Measurements from ENCODE around the gene ENG.

The ENG gene

DNA sequence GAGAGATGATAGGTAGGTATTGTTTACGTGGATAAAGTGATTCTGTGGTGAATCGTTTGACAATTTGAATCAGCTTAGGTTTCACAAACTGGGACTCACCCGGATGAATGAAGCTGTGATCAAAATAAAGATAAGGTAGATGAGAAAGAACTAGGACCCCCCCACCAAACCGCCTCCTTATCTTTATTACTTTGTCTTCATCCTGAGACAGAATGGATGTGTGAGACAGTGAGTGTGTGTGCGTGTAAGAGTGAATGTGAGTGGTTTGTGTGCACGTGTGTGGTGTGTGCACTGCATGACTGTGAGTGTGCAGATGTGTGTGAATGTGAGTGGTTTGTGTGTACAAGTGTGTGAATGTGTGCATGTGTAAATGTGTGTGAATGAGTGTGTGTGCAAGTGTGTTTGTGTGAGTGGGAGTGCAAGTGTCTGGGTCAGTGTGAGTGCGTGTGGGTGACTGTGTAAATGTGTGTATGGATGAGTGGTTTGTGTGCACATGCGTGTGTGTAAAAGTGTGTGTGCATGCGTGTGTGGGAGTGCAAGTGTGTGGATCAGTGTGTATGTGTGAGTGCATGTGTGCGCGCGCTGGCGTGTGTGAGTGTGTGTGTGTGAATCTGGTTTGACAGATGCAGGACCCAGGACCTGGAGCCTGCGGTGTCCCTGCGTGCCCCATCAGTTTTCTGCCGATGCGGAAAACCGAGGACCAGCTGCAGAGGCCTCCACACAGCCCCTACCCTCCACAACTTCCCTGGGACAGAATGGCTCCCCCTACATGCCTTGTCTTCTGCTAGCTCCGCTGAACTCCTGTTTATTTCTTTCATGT is 11.4 kb upstream of the ENG start:
- DNase-seq (ENCODE audit: low read depth, low spot score), result no peak

DNA sequence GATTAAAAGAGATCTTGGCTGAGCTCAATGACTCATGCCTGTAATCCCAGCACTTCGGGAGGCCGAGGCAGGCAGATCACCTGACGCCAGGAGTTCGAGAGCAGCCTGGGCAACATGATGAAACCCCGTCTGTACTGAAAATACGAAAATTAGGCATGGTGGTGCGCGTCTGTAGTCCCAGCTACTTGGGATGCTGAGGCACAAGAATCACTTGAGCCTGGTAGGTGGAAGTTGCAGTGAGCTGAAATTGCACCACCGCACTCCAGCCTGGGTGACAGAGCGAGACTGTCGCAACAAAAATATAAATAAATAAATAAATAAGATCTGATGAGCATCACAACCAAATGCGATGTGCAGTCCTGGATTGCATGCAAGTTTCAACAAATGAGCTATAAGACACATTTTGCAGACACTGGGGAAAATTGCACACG is 8.7 kb upstream of the ENG start:
- no peak for DNase-seq (ENCODE audit: low read depth, low spot score)

- no peak for DNase-seq (ENCODE audit: low read depth, low spot score)
Observed at GRCh38 chr9:127862075-127863011, 7.9 kb upstream of the ENG start.

- no peak for DNase-seq (ENCODE audit: low read depth, low spot score)
Observed at GRCh38 chr9:127860779-127861178, 6.3 kb upstream of the ENG start.

GRCh38 chr9:127860260-127860659 is 5.8 kb upstream of the ENG start:
- no peak for DNase-seq (ENCODE audit: low read depth, low spot score)

GRCh38 chr9:127858041-127858512 is 3.6 kb upstream of the ENG start:
- no peak for DNase-seq (ENCODE audit: low read depth, low spot score)

- DNase-seq (ENCODE audit: low read depth, low spot score), result no peak
Observed at GRCh38 chr9:127857278-127857677, 2.8 kb upstream of the ENG start.

- no peak for DNase-seq (ENCODE audit: low read depth, low spot score)
Observed at GRCh38 chr9:127856729-127857116, 2.3 kb upstream of the ENG start.

DNA sequence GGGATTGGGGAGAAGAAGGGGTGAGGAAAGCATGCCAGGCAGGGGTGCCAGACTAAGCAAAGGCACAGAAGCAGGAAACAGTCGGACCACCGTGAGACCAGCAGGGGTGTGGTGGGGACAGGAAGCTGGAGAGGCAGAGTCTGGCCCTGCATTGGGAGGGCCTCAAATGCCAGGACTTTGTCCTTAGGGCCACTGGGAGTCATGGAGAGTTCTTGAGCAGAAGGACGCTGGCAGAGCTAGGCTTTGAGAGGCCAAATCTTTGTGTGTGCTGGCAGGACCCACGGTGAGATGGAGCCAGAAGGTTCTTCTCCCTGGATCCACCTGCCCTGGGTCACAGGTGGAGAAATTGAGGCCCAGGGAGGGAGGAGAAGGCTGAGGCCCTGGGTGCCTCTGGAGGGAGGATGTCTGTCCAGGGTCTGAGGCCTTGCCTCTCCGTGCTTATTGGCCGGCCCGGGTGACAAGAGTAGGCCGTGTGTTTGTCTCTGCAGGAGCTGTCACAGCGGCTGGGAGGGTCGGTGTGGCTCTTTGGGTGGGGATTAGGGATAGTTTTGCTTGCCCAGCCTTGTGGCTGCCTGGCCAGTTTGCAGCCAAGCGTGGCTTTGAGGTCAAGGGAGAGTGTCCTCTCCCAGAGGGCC is 1.8 kb upstream of the ENG start:
- DNase-seq (ENCODE audit: low read depth, low spot score), result no peak

DNA sequence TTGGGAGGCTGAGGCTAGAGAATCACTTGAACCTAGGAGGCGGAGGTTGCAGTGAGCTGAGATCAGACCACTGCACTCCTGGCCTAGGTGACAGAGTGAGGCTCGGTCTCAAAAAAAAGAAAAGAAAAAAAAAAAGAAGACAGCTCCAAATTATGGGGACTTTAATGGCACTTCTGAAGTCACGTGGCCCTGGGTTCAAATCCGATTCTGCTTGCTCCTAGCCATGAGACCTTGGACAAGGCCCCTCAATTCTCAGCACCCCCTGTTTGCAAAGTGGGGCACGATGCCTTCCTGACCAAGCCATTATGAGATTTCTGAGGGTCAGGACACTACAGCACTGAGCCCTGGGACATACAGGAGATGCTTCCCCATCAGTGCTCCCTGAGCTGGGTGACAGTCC is 1.1 kb upstream of the ENG start:
- no peak for DNase-seq (ENCODE audit: low read depth, low spot score)

GRCh38 chr9:127854960-127855359 is 502 bp upstream of the ENG start:
- no peak for DNase-seq (ENCODE audit: low read depth, low spot score)

DNA sequence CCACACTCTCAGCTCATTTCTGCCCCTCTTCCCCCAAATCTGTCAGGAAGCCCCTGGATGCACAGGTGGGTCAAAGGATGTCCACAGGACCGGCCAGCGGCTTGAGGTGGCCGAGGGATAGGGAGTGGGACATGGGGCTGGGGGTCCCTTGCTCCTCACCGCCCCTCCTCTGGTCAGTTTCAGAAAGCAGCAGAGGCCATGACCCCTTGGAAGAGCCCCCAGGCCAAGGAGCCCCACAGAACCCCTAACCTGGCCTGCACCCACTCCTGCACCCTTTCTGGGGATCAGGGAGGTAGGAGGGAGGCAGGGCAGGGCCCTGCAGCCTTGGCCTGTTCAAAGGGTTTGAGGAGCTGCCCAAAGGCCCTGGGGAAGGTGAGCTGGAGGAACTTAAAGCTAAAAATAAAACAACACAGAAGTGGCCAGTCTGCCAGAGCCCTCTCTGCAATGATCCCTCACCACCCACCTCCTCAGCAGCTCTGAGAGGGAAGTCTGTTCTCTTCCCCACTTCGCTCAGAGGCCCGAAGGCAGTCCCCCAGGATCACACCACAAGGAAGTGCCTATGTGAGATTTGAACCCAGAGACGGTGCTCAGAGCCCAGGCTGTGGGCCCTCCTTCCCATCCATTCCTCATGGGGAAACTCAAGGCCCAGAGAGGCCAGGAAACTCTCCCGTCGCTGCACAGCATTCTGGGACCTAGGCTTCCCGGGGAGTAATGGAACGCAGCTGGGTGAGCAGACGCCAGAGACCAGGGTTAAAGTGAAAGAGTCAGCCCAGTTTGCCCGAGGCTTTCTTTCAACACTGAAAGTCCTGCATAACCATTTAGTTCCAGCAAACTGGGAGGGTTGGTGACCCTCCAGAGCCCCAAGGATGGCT is 910 bp downstream of the ENG start:
- DNase-seq (ENCODE audit: low read depth, low spot score), result no peak

DNA sequence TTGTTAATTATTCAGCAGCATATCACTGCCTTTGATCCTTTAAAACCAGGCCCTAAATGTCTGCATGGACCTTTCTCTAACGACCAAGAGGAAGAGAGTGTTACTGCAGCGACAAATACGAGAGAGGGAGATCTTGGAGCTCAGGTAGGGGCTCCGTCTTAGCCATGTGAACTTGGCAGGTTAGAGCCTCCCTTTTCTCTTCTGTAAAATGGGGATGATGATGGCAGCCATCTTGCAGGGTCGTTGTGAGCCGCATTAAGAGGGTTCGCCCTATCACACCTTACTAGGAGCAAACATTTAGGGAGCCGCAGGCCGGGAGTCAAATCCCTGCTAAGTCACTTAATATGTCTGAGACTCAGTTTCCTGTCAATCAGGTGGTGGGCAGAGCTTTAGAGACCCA is 1.6 kb downstream of the ENG start:
- no peak for DNase-seq (ENCODE audit: low read depth, low spot score)

- DNase-seq (ENCODE audit: low read depth, low spot score), result no peak
Observed at GRCh38 chr9:127850286-127850830, 4.1 kb downstream of the ENG start.

GRCh38 chr9:127848756-127849504 is 5.5 kb downstream of the ENG start:
- DNase-seq (ENCODE audit: low read depth, low spot score), result no peak

GRCh38 chr9:127847833-127848755 is 6.4 kb downstream of the ENG start:
- no peak for DNase-seq (ENCODE audit: low read depth, low spot score)

DNA sequence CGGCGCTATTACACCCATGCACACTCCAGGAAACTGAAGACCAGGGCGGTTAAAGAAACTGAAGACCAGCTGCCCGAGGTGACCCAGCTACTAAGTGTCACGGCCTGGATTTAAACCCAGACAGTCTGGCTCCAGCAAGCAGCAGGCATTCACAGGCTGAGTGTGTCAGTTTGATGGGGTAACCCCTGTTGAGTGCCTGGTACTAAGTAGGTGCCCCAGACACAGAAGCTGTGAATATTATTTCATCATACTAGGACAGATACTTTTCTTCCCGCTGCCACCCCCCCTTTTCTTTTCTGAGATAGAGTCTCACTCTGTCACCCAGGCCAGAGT is 7.3 kb downstream of the ENG start:
- no peak for DNase-seq (ENCODE audit: low read depth, low spot score)

- DNase-seq (ENCODE audit: low read depth, low spot score), result no peak
Observed at GRCh38 chr9:127846443-127847177, 7.8 kb downstream of the ENG start.

All from activated naive CD8-positive, alpha-beta T cell treated with anti-CD3 and anti-CD28 coated beads, Interleukin-2, amount 50 U/mL, for 16 hours (primary cell).